GM19468 (cell line): ENCODE measurements around the gene FSTL4.
"Not testable (repeated sequence)": the region's sequence is repeated elsewhere in the genome, so short reads cannot be mapped to it uniquely, and the experiment has no call there.

Source experiments
- ATAC-seq: cut with Tn5 transposase; IDR thresholded peaks from one replicate; pipeline ENCODE4 v1.9.1; 2021; ENCODE audit warnings: mild to moderate bottlenecking, moderate library complexity, moderate number of reproducible peaks; ENCODE audit not compliant: unreplicated experiment; ENCODE audit errors: extremely low read depth

FSTL4 gene

DNA sequence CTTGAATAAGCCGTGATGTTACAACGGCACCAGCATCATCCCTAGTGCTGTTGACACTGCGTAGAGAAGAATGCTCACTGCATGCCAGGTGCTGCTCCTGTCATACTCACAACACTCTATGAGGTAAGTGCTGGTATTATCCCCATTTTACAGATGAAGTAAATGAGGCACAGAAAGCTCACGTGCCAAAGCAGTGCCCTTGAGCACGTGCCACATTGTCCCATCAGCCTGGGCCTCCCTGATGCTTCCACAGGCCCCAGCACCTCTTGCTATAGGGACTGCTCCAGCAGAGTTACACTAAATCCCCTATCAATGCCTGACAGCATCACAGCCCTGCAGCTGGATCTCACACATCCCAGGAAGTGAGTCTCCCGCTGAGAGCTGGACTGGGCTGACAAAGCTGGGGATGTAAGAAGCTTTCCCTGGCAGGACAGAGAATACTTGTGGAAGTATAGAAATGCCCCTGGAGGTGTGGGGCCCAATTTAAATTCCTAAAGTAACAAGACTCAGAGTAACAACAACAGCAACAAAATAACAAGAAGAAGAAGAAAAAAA is 216.1 kb downstream of the FSTL4 start:
- ATAC-seq, result no peak

DNA sequence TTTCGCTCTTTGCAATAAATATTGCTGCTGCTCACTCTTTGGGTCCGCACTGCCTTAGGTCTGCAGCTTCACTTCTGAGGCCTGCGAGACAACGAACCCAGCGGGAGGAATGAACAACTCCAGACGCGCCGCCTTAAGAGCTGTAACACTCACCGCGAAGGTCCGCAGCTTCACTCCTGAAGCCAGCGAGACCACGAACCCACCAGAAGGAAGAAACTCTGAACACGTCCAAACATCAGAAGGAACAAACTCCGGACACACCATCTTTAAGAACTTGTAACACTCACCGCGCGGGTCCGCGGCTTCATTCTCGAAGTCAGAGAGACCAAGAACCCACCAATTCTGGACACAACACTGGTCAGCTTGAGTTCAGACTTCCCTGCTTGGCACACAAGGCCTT is 217.1 kb downstream of the FSTL4 start:
- ATAC-seq, result not testable (repeated sequence)

DNA sequence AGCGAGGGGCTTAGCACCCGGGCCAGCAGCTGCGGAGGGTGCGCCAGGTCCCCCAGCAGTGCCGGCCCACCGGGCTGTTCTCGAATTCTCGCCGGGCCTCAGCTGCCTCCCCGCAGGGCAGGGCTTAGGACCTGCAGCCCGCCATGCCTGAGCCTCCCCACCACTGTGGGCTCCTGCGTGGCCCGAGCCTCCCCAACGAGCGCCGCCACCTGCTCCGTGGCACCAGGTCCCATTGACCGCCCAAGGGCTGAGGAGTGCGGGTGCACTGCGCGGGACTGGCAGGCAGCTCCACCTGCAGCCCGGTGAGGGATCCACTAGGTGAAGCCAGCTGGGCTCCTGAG is 217.9 kb downstream of the FSTL4 start:
- not testable (repeated sequence) for ATAC-seq

DNA sequence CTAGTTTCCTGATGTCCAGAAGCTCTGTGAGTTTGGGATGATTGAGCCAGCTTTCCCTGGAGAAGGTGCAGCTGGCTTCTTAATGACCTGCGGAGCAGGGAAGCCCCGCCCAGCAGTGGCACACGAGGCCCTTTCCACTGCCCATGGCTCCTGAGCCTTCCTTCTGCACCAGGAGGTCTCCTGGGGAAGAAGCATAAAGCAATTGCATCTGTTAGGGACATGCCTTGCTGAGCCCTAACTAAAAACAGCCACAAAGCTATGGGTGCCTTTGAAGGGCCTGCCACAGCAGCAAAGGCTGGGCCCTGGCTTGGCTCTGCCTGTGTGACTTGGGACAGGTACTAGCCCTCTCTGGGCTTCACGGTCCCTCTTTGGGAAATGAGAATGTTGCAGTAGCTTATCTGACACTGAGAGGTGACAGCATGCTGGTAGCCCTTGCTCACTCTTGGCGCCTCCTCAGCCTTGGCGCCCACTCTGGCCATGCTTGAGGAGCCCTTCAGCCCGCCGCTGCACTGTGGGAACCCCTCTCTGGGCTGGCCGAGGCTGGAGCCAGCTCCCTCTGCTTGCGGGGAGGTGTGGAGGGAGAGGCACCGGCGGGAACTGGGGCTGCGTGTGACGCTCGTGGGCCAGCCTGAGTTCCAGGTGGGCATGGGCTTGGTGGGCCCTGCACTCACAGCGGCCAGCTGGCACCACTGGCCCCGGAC is 218.4 kb downstream of the FSTL4 start:
- ATAC-seq, result no peak

DNA sequence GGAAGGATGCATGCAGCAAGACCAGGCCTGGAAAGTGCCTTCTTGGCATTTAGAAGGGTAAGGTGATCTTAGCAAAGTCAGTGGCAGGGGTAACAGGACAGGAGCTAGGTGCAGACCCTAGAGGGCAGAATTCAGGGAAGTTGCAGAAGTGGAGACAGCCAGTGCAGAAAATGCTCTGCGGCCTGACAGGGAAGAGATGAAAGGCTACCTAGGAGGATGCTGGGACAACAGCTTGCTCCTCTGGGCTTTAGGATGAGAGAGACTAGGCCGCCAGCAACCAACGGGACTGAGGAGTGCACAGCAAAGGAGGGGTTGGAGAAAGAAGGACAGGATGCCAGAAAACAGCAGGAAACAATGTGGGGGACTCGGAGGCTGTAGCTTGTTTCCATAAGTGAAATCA is 219.9 kb downstream of the FSTL4 start:
- no peak for ATAC-seq

DNA sequence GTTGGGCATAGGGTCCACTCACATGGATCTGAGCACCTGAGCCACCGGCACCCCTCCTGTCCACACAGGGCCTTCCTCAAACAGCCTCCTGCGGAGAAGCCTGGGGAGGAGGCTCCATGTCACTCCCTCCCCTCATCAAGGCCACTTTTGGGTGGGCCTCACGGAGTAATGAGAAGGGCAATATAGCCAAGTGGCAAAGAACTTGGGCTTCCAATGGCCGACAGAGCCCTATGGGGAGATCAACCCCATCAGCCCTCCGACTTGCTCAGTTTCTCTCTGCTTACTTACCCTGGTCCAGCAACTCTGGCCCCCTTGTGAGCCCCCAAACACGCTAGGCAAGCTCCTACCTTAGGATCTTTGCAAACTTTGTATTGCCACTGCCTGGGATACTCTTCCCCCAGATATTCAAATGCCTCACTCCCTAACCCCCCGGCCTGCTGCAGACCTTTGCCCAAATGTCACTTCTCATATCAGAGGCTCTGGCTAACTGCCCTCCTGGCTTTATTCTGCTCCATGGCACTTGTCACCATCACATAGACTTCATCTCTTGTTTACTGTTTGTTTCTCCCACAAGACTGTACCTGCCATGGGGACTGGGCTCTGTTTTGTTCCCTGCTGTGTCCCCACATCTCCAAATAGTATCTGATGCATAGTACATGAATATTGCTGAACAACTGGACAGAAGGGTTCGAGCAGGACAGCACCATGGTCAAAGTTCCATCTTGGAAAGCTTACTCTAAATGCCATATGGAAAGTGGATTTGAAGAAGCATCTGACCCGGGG is 220.8 kb downstream of the FSTL4 start:
- ATAC-seq, result no peak

DNA sequence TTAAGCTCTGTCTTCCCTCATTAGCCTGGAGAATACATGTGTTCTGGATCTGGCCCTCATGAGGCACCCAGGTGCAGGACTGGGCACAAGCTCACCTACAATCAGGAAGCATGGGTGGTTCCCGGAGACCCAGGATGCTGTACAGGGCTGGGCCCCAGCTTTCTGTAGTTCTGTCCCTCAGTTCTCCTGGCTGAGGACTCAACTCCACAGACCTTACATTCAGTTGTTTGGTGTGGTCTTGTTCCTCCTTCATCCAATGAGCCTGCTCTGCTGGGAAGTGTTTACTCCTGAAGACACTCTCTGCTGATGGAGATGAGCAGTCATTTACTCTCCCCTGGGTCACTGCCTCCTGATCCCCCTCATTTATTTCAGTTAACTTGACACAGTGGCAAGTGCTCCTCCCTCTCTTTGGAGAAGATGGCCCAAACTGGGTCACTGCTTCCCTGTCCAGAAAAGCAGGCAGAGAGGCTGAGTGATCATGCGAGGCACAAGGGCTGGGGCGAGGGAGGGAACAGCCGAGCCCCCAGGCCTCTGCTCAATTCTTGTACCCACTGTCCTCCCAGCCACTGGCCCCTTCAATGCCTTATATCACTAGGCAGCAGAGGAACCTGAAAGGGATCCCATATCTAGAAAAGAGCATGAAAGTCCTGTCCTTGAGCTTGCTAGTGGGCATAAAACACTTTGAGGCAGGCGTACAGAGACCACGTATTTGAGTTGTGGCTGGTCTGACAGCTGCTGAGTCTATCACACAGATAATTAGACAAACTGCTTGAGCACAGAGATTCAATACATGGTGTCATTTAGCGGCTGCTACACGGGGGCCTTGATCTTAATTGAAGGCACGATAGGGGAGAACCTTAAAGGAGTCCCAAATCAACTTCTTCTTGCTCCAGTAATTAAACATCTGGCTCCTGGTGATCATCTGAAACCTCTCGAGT is 221.7 kb downstream of the FSTL4 start:
- no peak for ATAC-seq

DNA sequence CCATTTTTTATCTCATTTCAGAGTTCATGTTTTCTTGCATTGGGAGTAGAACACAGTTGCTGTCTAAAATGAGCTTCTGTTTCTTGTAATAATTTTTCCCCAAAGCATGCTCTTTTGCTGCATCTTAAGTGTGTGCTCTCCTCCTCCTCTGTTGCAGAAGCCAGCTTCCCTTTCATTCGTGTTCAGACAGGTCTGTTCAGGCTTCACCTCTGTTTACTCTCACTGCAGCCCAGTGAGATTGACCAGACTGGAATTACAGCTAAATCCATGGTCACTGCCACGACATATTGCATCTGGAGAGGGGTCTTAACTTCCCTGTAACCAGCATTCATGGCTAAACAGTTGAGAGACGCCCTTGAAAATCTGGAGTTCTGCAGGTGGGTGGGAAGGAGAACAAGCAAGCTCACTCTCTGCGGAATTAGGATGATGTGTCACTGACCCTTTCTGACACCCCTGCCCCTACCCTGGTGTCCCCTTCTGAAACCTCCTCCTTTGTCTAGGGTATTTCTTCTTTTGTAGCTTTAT is 223.2 kb downstream of the FSTL4 start:
- ATAC-seq, result no peak

DNA sequence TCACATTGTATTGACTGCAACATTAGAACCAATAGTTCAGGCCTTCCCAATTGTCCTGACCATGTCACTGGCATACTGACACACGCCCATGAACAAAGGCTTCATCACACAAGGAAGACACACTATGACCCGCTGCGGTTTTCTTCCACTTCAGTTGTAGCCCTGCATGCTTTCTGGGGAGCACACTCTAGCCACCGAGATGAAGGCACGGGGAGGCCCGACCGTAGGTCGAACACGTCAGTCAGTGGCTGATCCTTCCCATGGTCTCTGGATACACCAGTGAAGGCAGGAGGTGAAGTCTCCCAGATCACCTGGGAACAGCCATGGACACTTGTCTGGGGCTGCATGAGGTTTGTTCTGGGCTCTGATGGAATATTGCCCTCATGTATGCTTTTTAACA is 224.7 kb downstream of the FSTL4 start:
- ATAC-seq, result no peak

DNA sequence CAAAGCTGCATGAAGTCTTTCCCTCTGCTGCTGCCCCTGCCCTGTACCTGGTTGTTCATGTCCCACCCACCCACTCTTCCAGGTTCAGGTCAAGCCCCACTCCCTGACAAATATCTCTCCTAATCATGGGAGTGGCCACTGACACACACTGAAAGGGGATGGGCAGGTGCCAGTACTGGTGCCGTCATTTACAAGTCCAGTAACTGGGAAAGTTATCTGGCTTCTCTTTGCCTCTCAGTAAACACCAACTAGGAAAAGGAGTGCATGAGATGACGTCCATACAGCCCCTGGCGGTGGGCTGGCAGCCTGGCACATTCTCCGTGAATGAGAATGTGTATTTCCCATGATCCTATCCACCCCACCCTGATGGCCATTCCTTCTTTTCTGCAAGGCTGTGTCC is 225.2 kb downstream of the FSTL4 start:
- no peak for ATAC-seq

DNA sequence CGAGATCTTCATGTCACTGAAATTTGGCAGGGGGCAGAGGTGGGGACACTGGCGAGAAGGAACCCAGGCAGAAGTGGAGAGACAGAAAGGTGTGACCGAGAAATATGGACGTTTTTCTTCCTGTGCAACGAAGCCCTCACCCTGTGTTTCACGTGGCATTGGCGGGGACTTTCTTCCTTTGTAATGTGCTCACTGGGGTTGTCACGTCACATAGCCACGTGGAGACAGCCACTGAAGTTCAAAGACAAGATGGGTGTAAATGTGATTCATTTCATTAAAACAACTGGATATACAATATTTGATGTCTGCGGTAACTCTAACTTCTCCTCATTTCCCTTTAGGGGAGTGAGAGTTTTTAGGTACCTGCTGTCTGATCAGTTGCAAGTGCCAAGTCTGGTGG is 225.7 kb downstream of the FSTL4 start:
- no peak for ATAC-seq

DNA sequence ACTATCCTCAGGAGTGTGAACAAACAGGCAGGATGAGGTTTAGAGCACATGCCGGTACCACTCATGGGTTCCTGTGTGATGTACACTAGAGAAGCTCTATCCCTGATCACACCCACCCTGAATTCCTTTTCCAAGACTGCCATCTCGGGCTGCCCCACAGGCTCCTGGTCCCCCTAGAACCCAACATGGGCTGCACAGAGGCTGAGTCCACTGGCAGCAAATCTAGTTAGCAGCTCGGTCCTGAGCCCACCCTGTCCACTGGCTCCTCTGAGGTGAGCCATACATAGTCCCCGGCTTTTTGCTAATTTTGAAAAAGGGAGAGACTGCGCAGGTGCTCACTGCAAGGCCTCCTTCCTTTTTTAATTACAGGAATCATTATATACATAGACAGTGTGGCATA is 227.0 kb downstream of the FSTL4 start:
- no peak for ATAC-seq

DNA sequence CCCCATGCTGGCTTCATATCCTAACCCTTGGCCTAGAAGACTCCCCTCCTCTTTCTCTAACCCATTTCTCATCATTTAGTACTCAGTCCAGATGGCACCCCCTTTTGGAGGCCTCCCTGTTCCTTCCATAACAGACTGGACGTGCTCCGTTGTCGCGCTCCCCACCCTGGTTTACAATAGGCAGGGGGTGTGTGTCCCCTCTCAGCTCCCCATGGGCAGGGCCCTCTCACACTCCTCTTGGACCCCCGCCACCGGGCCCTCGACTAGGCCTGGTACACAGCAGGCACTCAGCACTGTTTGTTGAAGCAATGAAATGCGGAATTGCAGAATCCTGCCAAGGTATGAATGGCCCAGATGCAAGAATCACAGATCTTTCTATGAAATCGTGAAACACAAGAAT is 227.4 kb downstream of the FSTL4 start:
- ATAC-seq, result no peak

DNA sequence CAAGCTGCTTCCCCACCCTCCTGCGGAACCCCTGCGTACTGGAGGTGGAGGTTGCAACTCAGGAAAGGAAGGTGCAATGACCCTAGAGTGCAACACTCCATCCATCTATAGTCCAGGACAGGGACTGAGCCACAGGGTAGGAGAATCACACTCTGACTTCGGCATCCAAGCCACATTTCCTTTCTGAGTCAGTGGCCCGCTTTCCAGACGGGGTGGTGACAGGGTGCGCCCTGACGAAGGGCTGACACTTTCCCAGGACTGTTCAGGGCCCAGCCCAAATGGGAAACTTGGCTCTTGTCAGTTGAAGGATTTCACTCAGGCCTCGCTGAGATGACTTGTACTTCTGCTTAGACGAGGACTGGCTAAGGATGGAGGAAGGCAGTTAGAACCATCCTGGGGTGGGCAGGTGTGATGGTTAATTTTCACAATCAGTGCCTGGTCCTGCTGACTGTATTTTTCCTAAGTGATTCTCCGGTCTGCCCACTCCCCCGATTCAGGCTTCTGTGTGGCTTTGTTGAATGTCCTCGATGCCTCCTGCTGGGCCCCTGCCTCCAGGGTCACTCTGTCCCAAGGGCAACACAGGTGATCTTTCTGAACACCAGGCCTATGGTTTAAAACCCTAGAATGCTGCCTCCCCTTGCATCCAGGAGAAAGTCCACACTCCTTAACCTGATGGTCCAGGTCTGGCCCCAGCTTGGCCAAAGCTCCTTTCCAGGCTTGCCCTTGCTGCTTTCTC is 228.1 kb downstream of the FSTL4 start:
- ATAC-seq, result no peak

DNA sequence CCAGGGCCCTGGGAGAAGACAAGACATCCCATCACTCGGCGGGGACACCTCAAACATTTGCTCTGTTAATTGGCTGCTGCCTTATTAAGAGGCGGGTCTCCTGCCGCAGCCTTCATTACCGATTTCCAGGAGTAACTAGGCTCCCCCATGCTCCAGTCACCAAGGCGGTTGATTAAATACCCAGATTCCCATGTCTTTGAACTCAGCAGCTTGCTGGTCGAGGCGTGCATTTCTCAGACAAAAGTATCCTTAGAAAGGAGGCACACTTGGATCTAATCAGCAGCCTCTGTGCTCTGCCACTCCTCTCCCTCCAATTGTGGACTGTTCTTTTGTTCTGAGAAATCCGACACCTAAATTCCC is 228.8 kb downstream of the FSTL4 start:
- no peak for ATAC-seq

DNA sequence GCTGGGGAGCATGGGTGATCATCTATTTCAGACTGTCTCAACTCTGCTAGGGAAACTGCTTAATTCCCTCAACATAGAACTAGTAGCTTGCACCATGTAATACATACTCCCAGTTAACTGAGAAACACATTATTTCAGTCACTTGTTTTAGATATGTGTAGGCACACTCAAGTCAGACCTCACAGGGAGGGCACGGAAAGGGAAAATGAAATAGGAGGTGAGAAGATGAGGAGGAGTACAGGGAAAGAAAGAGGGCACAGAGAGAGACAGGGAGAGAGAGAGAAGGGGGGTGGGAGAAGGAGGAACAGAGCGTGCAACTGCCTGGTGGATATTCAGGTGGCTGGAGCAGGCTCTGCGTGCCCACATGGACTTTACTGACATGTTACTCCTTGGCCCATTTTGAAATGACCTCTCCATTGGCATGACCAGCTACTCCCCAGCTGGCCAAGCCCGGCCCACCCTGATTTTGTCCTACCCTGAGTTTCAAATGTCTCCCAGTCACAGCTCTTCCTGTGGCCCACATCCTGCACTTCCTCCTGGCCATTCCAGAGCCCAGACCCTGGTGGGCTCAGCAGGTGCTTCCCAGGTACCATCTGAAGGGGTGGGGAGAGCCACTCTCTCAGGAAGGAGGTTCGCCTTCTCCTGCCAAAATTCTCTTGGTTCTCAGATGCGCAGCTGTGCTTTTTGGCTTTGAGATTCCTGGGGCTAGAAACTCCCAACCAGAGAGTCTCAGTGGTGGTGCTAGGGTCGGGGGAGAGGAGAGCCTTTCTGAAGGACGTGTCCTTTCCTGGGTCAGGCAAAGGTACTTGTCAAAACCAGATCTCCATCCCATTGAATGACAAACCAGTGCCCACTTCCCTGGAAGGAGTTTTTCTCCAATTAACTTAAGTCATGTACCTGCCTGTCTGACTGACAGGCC is 229.4 kb downstream of the FSTL4 start:
- ATAC-seq, result no peak

DNA sequence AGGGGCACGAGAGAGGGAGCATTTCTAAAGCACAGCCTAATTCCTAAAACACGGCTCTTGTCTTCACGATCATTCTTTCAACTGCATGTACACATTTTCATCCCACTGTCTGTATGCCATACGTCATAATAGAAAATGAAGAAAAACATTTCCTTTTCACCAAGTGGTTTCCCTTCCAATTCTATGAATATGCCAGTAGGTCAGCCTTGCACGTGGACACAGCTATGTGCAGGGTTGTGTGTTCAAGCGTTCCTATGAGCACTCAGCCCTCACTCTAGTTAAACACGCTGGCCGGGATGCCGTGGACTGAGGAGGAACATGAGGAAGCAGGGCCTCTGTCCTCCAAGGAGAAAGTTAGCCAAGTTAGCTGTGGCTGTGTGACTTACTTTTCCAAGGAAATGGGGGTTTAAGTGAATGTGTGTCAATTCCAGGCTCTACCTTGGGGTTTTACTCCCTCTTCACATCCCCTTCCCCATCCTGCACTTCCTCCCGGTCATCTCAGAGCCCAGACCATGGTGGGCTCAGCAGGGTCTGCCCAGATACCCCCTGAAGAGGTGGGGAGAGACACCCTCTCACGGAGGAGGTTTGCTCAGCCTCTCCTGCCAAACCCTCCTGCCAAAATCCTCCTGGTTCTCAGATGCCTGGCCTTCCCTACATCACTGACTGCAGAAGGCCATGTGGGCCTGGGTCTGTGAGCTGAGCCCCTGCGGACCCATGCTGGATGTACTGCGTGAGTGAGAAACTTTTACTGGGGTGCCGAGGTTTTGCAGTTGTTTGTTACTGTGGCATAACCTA is 230.6 kb downstream of the FSTL4 start:
- ATAC-seq, result no peak

DNA sequence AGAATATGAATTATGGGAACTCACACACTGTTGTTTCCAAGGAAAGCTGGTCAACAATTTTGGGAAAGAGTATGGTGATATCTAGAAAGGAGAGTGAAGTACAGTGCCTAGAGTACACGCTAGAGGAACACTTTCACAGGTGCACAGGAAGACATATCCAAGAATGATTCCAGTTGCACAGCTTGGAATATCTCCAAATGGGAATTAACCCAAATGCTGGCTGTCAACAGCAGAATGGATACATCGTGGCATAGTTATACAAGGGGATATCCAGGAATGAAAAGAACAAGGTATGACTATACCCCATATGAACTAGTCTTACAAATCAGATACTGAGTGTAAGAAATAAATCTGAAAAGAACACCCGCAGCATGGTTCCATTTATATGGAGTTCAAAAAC is 231.3 kb downstream of the FSTL4 start:
- no peak for ATAC-seq
